NCI-H2029 treated with DMSO at 0.1 percent for 48 hours (cell line): Measurements from ENCODE around the gene IFT81.
"Not testable (repeated sequence)": the region's sequence is repeated elsewhere in the genome, so short reads cannot be mapped to it uniquely, and the experiment has no call there.

Source experiments
- DNase-seq: peaks from one replicate; lab custom pipeline; 2025; lab: John Stamatoyannopoulos, UW

Gene IFT81, protein sequence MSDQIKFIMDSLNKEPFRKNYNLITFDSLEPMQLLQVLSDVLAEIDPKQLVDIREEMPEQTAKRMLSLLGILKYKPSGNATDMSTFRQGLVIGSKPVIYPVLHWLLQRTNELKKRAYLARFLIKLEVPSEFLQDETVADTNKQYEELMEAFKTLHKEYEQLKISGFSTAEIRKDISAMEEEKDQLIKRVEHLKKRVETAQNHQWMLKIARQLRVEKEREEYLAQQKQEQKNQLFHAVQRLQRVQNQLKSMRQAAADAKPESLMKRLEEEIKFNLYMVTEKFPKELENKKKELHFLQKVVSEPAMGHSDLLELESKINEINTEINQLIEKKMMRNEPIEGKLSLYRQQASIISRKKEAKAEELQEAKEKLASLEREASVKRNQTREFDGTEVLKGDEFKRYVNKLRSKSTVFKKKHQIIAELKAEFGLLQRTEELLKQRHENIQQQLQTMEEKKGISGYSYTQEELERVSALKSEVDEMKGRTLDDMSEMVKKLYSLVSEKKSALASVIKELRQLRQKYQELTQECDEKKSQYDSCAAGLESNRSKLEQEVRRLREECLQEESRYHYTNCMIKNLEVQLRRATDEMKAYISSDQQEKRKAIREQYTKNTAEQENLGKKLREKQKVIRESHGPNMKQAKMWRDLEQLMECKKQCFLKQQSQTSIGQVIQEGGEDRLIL

DNA sequence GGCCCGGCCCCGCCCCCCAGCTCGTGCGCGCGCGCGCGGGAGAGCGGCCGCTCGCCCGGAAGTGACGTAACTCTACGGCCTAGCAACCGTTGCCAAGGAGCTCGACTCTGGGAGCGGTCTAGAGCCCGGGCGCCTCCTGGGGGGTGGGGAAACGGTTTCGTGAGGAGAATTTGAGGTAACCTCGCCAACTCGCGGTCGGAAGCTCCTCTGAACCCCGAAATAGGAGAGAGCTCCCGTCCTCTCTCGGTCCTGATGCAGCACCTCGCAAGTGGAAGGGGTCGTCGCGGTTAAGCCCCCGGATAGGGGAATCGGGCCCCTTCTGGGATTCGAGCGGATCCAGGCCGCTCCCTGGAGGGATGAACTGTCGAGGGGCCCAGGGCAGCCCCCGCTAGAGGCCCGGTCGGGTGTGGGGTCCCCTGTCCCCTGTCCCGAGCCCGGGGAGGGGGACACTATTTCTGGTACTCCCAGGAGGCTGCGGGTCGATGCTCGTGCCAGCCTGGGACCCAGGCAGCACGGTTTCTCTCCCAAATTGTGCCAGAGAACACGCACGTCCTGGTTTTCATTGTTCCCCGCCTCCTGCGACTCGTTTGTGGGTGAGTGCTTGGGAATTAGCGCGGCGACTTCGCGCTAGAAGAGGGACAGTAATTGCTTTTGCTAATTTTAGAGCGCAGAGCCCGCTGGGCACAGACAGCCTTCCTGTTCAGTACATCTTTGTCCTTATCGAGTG is at the start of gene IFT81:
Gene IFT81, plus strand, starts transcription at position 89 of the 727 bp plus-strand sequence. CDS start 3,024 bp downstream, outside the sequence.
- peak; percentile 60 for DNase-seq

DNA sequence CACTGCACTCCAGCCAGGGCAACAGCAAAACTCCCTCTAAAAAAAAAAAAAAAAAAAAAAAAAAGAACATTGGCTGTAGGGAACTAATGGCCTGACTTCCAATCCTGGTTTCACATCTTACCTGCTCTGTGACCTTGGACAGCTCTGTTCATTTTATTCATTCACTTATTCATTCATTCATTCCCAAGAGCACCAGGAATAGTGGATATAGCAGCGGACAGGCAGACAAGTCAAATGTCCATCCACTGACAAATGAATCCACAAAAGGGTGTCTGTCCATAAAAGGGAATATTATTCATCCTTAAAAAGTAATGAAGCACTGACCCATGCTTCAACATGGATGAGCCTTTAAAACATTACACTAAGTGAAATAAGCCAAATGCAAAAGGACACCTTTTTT is 48.3 kb upstream of the IFT81 start:
- no peak for DNase-seq

DNA sequence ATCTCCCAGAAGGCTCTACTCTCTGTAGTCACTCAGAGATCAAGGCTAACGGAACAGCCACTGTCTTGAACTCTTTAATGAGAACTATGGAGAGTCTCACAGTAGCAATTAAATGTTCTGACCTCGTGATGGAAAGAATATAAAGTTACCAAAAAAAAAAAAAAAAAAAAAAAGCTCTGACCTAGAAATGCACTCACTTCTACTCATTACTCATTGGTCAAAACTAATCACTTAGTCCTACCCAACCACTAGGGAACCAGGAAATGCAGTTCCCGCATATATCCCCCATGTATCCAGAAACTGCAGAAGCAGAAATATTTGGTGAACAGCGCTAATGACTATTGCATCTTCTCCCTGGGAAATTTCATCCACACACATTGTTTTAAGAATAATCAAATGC is 46.4 kb upstream of the IFT81 start:
- DNase-seq, result no peak

DNA sequence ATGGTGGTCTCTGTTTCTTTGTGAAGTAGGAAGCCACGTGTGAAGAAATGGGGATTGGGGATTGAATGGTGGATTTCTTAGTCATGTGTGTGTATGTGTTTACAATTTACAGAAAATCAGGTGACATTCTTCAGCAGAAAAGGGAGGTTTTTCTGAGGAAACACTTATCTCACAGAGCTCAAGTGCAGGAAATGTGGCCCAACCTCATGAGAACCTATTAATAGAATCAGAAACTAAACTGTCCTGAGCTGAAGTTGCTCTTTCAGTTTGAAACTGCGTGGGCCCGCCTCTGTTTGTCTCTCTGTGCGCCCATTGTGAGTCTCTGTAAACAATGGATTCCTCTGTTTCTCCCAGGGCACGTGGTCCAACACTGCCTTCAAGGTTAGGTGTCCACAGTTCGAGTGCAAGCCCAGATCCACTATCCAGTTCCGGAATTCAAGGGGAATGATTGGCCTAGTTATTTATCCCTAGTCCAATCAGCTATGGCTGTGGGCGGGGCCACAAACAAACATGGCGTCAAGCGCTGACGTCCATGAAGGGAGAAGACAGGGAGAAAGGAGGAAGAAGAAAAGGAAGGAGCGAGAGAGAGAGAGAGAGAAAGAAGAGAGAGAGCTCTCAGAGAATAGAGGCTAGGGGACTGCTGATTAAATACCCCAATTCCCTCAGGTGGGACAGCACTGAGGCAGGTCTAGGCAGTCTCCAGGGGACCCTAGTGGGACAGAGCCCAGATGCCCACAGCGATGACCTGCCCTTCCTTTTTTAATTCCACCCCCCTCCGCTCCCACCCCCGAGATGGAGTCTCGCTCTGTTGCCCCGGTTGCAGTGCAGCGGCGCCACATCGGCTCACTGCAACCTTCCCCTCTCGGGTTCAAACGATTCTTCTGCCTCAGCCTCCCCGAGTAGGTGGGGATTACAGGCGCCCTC is 44.4 kb upstream of the IFT81 start:
- peak; percentile 93 for DNase-seq

DNA sequence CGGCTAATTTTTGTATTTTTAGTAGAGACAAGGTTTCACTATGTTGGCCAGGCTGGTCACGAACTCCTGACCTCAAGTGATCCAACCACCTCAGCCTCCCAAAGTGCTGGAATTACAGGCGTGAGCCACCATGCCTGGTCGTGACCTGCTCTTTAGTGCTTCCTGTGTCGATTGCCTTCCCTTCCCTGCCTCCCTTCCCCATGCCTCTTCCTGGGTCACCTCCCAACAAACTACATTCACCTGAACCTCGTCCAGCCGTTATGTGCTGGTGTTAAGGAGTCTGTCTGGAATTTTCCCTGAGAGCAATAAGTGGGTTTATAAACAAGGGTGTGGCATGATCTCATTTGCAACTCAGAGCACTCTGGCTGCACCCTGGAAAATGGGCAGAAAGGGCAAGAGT is 43.7 kb upstream of the IFT81 start:
- DNase-seq, result no peak

DNA sequence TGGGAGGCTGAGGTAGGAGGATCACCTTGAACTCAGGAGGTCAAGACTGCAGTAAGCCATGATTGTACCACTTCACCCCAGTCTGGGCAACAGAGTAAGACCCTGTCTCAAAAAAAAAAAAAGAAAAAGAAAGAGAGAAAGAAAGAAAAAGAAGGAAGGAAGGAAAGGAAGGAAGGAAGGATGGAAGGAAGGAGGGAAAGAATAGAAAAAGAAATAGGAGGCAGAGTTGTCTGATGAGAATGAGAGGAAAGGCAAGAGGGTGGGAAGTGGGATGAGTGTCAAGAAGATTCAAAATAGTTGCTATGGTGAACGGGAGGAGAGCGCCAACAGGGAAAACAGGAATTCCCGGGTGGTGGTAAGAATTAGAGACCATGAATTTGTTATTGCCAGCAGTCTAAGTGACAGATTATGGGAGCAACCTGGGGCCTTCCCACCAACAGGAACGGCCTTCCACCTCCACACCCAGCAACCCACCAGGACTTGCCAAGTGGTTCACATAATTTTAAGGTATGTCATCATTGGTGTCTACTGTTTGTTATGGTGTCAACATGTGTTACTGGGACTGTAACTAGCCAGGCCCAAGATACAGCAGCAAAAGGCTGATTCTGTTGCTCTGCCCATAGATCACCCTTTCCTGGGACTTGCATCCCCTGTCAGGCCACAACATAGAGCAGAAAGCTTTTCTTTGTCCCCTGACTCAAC is 39.7 kb upstream of the IFT81 start:
- DNase-seq, result no peak

DNA sequence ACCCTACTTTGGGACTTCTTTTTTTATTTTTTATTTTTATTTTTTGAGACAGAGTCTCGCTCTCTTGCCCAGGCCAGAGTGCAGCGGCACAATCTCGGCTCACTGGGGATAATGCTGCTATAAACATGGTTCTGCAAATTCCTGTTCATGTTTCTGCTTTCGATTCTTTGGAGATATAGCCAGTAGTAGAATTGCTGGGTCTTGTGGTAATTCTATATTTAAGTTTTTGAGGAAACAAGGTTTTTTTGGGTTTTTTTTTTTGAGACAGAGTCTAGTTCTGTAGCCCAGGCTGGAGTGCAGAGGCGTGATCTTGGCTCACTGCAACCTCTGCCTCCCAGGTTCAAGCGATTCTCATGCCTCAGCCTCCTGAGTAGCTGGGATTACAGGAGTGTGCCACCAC is 35.9 kb upstream of the IFT81 start:
- DNase-seq, result not testable (repeated sequence)

DNA sequence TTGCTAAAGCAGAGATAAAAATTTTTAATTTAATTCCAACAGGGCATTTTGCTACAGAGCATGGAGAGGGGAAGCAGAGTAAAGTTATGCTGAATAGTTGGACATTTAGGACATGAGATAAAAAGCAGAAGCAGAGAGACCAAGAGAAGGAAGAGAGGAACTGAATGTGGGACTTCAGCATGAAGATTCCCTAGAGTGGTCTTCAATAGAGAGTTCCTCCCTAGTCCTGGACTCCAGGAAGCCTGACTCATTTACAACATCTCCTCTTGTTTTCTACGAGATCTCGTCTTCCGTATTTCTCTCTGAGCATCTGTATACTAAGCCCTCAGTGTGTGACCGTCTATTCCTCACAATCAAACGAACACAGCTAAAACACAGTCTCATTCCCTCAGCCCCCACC is 35.2 kb upstream of the IFT81 start:
- DNase-seq, result no peak

DNA sequence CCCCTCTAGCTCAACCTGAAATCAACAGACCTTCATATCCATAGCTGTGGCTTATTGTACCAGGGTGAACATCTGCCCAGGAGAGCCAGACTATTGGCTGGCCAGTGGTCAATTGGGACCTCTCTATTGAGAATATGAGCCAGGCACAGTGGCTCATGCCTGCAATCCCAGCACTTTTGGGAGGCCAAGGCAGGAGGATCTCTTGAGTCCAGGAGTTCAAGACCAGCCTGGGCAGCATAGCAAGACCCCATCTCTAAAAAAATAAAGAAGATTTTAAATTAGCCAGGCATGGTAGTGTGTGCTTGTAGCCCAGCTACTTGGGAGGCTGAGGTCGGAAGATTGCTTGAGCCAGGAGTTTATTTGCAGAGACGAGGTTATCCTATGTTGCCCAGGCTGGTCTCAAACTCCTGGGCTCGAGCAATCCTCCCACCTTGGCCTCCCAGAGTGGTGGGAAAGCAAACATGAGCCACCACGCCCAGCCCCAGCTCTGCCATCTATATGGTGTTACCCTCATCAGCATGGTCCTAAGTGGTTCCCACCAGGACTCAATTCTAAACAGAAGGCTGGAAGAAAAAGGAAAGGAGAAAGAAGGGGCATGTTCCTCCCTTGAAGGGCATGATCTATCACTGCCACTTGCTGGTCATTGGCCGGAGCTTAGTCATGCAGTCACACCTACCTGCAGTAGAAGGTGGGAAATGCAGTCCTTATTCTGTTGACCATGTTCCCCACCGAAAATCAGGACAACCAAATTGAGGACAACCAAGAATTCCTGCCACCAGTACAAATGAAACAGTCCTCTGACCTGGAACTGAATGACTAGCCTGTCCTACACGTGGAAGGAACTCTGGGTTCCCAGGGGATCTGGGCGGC is 33.7 kb upstream of the IFT81 start:
- DNase-seq, result no peak

DNA sequence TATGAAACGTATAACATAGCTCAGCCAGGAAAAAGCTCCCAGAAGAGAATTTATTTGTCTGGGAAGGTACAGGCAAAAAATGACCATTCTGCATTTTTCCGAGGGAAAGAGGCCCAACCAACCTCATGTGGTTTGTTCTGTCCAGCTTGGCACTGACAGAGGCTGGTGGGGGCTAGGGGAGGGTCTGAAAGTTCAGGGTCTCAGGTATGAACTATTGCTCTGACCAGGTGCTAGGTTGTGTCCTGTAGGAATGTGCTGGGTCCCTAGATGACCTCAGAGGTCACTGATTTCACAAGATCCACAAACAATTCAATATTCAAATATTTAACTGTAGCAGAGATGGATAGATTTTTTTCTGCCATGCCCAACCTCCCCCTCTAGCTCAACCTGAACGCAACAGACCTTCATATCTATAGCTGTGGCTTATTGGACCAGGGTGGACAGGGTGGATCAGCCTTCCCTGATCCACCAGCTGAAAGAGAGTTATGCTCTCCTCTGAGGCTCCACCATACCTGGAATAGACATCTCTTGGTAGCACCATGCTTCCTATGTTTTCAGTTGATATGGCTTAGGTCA is 32.9 kb upstream of the IFT81 start:
- no peak for DNase-seq

DNA sequence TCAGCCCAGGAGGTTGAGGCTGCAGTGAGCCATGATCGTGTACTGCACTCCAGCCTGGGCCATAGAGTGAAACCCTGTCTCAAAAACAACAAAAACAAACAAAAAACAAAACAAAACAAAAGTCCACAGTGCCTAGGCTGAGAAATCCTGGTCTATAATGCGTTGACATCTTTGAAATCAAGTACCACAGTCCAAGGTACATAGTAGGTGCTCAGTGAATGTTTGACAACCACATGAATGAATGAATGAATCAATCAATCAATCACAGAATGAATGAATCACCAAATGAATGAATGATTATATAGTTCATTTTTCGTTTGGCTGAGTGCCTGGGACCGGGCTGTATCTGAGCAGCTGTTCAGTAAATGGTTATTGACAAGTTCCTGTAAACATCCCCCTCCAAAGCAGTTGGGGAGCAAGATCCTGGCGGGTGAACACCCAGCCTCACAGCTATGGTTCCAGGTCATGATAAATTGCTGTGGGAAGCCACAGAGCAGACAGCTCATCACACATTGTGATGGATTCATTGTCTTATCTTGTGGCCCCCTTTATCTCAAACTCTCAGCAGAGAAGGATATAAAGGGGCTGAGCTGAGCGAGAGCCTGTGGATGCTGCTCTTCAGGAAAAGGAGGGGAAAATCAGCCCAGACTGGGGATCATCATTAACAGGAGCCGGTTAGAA is 30.4 kb upstream of the IFT81 start:
- DNase-seq, result no peak

DNA sequence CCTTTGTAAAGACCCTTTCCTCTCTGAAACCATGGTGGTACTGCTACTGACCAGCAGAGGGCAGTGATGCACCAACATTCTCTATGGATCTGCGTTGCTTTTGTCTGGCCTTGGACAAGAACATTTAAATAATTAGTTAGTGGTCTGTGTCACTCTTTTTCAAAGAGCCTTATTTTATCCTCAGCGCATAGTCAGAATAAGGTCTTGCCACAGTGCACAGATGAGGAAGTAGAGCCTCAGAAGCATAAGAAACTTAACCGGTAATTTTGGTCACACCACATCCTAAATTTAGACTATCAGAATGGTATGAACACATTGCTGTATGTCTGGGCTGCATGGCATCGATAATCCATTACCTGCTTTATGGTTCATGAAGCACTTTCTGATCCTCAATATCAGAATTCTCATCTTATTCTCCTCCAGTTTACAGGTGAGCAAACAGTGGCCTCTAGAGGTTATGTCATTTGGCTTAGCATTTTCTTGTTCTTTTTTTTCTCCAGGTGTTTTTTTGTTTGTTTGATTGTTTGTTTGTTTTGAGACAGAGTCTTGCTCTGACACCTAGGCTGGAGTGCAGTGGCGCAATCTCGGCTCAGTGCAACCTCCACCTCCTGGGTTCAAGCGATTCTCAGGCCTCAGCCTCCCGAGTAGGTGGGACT is 23.7 kb upstream of the IFT81 start:
- DNase-seq, result peak; percentile 78

DNA sequence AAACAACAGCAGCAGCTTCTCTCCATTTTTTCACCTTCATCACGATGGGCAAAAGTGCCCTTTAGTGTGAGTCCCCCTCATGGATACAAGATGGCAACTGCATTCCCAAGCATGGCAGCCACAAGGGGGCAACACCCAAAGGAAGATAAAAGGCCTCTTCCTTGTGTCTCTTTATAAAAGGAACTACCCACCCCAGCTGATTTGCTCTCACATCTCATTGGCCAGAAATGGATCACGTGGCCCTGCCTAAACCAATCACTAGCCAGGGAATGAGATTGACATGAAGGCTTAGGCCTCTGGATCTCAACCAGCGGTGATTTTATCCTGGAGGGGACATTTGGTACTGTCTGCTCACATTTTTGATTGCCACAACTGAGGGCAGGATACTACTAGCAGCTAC is 21.9 kb upstream of the IFT81 start:
- DNase-seq, result peak; percentile 18

DNA sequence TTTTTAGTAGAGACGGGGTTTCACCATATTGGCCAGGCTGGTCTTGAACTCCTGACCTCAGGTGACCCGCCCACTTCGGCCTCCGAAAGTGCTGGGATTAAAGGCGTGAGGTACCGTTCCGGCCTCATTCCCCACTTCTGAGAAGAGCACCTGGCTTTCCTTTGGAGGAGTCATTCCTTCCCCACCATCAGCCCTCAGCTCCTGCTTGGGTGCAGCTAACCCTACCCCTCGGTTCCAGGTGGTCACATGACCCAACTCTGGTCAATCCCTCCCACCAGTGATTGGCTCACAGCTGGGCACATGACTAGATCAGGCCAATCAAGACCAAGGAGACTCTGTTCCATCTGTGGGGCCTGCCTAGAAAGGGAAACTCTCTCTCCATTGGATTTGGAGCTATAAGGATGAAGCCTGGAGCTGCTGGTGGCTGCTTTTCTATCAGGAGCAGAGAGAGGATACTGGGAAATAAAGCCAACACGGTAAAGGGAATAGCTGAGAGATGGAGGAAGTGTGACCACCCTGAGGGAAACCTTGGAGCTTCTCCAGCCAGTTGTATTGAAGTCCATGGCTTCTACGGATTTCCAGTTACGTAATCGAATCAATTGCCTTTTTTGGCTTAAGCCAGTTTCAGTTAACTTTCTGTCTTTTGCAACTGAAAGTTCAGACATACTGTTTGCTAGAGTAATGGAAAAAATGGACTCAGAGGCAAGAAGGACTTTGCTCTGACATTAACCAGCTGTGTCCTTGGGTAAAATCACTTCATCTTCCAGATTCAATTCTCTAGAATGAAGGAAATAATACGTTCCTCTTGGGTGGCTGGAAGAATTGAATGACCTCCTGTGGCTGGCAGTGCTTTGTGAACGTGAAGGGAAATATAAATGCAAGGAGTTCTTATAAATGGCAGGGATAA is 19.7 kb upstream of the IFT81 start:
- no peak for DNase-seq

DNA sequence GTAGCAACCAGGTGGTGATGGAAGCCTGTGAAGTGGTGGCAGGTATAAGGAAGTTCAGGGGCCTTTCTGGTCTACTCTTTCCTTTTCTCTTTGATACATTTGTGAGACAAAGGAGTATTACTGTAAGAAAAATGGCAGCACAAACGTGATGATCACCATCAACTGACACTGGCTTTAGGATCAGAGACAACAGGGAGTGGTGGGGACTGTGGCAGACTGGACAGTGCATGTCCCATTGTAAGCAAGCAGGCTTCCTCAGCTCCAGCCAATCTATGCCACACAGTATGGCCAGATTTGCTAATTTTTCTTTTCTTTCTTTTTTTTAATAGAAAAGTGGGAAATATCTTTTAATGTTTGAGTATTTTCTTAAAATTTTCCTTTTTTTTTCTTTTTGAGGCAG is 19.0 kb upstream of the IFT81 start:
- no peak for DNase-seq

DNA sequence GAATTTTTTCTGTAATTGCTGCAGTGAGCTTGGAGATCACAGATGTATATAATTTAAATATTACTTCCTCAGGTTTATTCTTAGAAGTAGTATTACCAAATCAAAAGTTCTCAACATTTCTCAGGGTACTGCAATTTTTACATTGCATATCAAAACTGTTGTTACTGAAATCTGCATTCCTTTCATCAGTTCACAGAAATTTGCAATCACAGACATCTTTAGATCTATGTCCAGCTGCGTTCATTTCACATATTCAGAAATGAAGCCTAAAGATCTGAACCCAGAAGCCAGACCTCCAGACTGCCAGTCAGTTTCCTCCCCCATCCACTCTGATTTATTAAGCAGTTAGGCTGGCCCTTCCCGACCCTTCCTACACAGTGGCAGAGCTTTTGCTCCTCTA is 18.2 kb upstream of the IFT81 start:
- no peak for DNase-seq
